KMS-11 (cell line): ENCODE measurements around the gene TMEM108.

Experiments
- H2AFZ ChIP-seq: fragments of 200-600 bp; sonication (generic); 2 replicates; pipeline ENCODE4 v1.6.1; 2016; ENCODE audit warnings: antibody characterized with exemption, mixed run types, low read depth
- H3K27ac ChIP-seq: fragments of 200-600 bp; sonication (generic); 2 replicates; pipeline ENCODE4 v1.6.1; 2016; ENCODE audit warnings: mild to moderate bottlenecking, mixed run types
- H3K27me3 ChIP-seq: fragments of 200-600 bp; sonication (generic); 2 replicates; pipeline ENCODE4 v1.6.1; 2017; ENCODE audit warnings: mild to moderate bottlenecking, low read depth, mixed run types, moderate library complexity; ENCODE audit not compliant: insufficient read depth
- H3K36me3 ChIP-seq: fragments of 200-600 bp; sonication (generic); 2 replicates; pipeline ENCODE4 v1.6.1; 2017; ENCODE audit warnings: mild to moderate bottlenecking, mixed run types; ENCODE audit not compliant: insufficient read depth
- H3K4me1 ChIP-seq: fragments of 200-600 bp; sonication (generic); 2 replicates; pipeline ENCODE4 v1.6.1; 2016; ENCODE audit warnings: mild to moderate bottlenecking, low read depth, mixed run types; ENCODE audit not compliant: poor library complexity, severe bottlenecking
- H3K4me2 ChIP-seq: fragments of 200-600 bp; sonication (generic); 2 replicates; pipeline ENCODE4 v1.7.0; 2016; ENCODE audit warnings: mild to moderate bottlenecking, mixed run types
- H3K4me3 ChIP-seq: fragments of 200-600 bp; sonication (generic); IDR thresholded peaks from 2 replicates; pipeline ENCODE4 v1.6.1; 2017; ENCODE audit warnings: low read depth, low read length, mixed read lengths; ENCODE audit not compliant: insufficient read depth
- H3K79me2 ChIP-seq: fragments of 200-600 bp; sonication (generic); 2 replicates; pipeline ENCODE4 v1.6.1; 2016; ENCODE audit warnings: low read depth, mixed run types; ENCODE audit not compliant: insufficient read depth
- H3K9ac ChIP-seq: fragments of 200-600 bp; sonication (generic); 2 replicates; pipeline ENCODE4 v1.6.1; 2016; ENCODE audit warnings: mild to moderate bottlenecking, mixed run types
- H4K20me1 ChIP-seq: fragments of 200-600 bp; sonication (generic); 2 replicates; pipeline ENCODE4 v1.6.1; 2016; ENCODE audit warnings: mild to moderate bottlenecking, mixed run types; ENCODE audit not compliant: insufficient read depth
- TF ChIP-seq, protein P1 (sequence below): fragments of 200-600 bp; sonication (generic); conservative IDR thresholded peaks from 2 replicates; pipeline ENCODE4 v1.6.1; 2017; ENCODE audit warnings: low read depth, mild to moderate bottlenecking, antibody characterized with exemption, low read length, moderate library complexity, mixed read lengths

The TMEM108 gene

DNA sequence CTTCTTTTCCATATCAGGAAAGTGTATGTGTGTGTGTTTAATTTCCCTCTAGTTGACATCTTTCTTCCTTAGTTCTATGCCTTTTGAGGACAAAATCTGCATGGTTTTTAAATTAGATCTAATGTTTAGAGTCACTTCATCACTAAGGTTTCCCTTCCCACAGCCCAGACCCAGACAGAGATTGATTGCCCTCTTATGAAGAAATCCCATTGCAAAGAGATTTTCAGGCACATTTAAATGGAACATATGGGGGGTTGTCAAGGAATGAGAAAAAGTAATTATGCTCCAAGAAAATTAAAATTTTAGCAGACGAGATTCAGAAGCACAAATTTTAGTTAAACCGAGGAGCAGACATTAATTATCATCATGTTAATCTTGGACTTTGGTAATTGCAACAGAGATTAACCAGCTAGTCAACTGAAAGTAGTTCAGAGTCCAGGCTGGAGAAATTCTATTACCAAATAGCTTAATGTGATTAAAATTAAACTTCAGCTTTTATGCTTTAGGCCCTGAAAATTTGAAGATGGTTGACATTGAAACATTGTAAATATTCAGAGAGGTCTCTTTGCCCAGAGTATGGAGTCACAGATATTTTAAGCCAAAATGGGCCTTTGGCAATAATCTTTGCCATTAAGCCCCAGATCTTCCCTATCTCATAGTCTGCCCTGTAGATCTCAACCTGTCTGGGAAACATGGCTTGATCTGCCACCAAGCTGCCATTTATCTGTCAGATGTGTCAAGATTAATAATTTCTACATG is 143.4 kb downstream of the TMEM108 start:
- no peak overlapping the region for H3K9ac ChIP-seq
- H4K20me1 ChIP-seq, result no peaks in the 10 kb centered on the region
- H3K4me2 ChIP-seq, result no peak overlapping the region
- no peaks in the 10 kb centered on the region for H3K36me3 ChIP-seq
- TF ChIP-seq, protein P1, sequence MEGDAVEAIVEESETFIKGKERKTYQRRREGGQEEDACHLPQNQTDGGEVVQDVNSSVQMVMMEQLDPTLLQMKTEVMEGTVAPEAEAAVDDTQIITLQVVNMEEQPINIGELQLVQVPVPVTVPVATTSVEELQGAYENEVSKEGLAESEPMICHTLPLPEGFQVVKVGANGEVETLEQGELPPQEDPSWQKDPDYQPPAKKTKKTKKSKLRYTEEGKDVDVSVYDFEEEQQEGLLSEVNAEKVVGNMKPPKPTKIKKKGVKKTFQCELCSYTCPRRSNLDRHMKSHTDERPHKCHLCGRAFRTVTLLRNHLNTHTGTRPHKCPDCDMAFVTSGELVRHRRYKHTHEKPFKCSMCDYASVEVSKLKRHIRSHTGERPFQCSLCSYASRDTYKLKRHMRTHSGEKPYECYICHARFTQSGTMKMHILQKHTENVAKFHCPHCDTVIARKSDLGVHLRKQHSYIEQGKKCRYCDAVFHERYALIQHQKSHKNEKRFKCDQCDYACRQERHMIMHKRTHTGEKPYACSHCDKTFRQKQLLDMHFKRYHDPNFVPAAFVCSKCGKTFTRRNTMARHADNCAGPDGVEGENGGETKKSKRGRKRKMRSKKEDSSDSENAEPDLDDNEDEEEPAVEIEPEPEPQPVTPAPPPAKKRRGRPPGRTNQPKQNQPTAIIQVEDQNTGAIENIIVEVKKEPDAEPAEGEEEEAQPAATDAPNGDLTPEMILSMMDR, result no peak
- H3K27me3 ChIP-seq, result no peaks in the 10 kb centered on the region
- H3K79me2 ChIP-seq, result no peaks in the 10 kb centered on the region
- H2AFZ ChIP-seq, result no peak overlapping the region
- H3K4me3 ChIP-seq, result no peak overlapping the region
- H3K27ac ChIP-seq, result no peak overlapping the region
- no peaks in the 10 kb centered on the region for H3K4me1 ChIP-seq

DNA sequence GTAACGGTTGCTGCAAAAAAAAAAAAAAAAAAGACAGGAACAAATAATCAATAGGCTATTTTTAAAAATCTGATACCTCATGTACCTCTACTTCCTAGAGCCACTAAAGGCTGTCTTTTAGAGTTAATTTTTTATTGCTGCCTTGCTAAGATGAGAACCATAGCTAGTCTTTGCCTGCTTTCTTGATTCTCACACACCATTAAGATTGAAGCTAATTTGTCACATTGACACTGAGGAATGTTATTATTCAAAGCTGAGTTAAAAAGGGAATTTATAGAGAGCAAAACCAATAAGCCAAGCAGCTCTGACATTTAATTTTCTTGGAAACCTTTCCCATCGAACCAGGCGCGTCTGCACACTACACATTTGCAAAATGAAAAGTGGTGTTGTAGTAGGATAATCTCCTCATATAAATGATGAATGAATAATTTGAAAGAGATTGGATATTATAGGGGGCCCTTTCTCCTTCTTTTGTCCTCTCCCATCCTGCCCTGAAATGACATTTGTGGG is 149.7 kb downstream of the TMEM108 start:
- Histone ChIP-seq H4K20me1 (no peaks in the 10 kb centered on the region), H3K36me3 (no peaks in the 10 kb centered on the region), H2AFZ (no peak overlapping the region), H3K79me2 (no peaks in the 10 kb centered on the region), H3K4me3 (no peak overlapping the region), H3K4me2 (no peak overlapping the region), H3K27me3 (no peaks in the 10 kb centered on the region), H3K27ac (no peak overlapping the region), H3K4me1 (no peaks in the 10 kb centered on the region), H3K9ac (no peak overlapping the region)
- TF ChIP-seq, protein P1, result no peak

DNA sequence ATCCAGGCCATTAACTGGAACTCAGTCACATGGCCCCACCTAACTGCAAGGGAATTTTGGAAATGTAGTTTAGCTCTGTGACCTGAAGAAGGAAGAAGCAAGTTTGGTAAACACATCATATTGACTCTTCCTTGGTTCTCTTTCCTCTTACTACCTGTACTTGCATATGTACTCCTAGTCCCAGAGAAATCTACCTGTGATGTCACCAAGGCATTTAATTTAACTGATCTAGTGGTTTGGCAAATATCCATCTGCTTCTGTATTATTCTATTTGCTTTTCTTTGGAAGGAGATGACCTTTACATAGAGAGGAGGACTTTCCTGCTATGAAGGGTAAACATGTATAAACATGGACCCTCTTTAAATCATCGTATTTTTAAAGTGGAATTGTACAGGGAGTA is 150.8 kb downstream of the TMEM108 start:
- no peaks in the 10 kb centered on the region for H3K36me3 ChIP-seq
- no peaks in the 10 kb centered on the region for H3K4me1 ChIP-seq
- no peaks in the 10 kb centered on the region for H3K79me2 ChIP-seq
- H3K4me3 ChIP-seq, result no peak overlapping the region
- no peak overlapping the region for H3K4me2 ChIP-seq
- no peaks in the 10 kb centered on the region for H3K27me3 ChIP-seq
- H2AFZ ChIP-seq, result no peak overlapping the region
- H3K27ac ChIP-seq, result no peak overlapping the region
- H3K9ac ChIP-seq, result no peak overlapping the region
- TF ChIP-seq, protein P1, result no peak
- H4K20me1 ChIP-seq, result no peaks in the 10 kb centered on the region

DNA sequence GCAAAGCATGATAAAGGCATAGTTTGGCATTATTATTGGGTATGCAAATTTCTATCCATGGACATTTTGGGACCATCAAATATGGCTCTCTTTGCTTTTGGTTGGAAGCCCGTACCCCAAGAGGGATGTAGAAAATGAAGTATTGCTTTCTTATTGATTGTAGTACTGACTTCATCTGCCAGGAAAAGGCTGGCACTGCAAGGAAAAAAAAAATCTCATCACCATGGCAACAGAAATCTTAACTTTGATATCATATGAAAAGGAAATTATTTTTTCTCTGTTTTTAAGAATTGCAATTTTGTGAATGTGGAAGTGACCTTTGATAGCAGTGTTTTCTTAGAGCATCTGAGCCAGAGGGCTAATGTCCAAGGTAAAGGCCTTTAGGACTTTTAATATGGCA is 151.7 kb downstream of the TMEM108 start:
- H3K36me3 ChIP-seq, result no peaks in the 10 kb centered on the region
- H4K20me1 ChIP-seq, result no peaks in the 10 kb centered on the region
- H3K9ac ChIP-seq, result no peak overlapping the region
- H3K4me2 ChIP-seq, result no peak overlapping the region
- TF ChIP-seq, protein P1, result no peak
- H3K4me3 ChIP-seq, result no peak overlapping the region
- H2AFZ ChIP-seq, result no peak overlapping the region
- no peaks in the 10 kb centered on the region for H3K79me2 ChIP-seq
- H3K4me1 ChIP-seq, result no peaks in the 10 kb centered on the region
- H3K27ac ChIP-seq, result no peak overlapping the region
- no peaks in the 10 kb centered on the region for H3K27me3 ChIP-seq
